Measurements from ENCODE around the gene ATRX.

DNA sequence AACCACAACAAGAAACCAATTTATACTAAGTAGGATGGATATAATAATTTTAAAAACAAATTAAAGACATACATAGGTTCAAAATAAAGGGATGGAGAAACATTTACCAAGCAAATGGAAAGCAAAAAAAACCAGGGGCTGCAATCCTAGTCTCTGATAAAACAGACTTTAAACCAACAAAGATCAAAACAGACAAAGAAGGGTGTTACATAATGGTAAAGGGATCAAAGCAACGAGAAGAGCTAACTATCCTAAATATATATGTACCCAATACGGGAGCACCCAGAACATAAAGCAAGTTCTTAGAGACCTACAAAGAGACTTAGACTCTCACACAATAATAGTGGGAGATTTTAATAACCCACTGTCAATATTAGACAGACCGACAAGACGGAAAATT, 66.6 kb downstream of the ATRX start:
- TF ChIP-seq, protein P1, sequence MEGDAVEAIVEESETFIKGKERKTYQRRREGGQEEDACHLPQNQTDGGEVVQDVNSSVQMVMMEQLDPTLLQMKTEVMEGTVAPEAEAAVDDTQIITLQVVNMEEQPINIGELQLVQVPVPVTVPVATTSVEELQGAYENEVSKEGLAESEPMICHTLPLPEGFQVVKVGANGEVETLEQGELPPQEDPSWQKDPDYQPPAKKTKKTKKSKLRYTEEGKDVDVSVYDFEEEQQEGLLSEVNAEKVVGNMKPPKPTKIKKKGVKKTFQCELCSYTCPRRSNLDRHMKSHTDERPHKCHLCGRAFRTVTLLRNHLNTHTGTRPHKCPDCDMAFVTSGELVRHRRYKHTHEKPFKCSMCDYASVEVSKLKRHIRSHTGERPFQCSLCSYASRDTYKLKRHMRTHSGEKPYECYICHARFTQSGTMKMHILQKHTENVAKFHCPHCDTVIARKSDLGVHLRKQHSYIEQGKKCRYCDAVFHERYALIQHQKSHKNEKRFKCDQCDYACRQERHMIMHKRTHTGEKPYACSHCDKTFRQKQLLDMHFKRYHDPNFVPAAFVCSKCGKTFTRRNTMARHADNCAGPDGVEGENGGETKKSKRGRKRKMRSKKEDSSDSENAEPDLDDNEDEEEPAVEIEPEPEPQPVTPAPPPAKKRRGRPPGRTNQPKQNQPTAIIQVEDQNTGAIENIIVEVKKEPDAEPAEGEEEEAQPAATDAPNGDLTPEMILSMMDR (IDR thresholded peaks at IDR 0.05; ENCODE audit: insufficient read depth, low read depth, low read length): no peak
- TF ChIP-seq EZH2 (IDR thresholded peaks at IDR 0.05; ENCODE audit: insufficient read depth, low read length): no peak

Measured in astrocyte (in vitro differentiated cells and primary cell).